OCI-M1 (cell line): ENCODE measurements around the gene ZNF428.

Experiments
- DNase-seq: peaks from one replicate; lab custom pipeline; 2025; lab: John Stamatoyannopoulos, UW

Gene ZNF428

GRCh38 chr19:43562226-43562697 is 57.2 kb downstream of the ZNF428 start:
- DNase-seq = no peak

GRCh38 chr19:43561139-43561970 is 58.1 kb downstream of the ZNF428 start:
- no peak for DNase-seq

GRCh38 chr19:43560687-43561086 is 58.7 kb downstream of the ZNF428 start:
- DNase-seq = no peak
